AG10803 (cell line): ENCODE results near the gene SLC13A3.

ENCODE experiments used
- DNase-seq: peaks from one replicate; pipeline ENCODE4 v3.0.0; 2010; ENCODE audit warnings: low read depth
- H3K4me3 ChIP-seq: 2 replicates; pipeline ENCODE4 v1.5.1; 2011; ENCODE audit warnings: mild to moderate bottlenecking, low read length, control low read depth
- TF ChIP-seq, protein P1 (sequence below): conservative IDR thresholded peaks from 2 replicates; pipeline ENCODE4 v1.5.1; 2011; ENCODE audit warnings: mild to moderate bottlenecking, low read length, control low read depth, inconsistent platforms

SLC13A3 gene

GRCh38 chr20:46671866-46672542, 20.7 kb upstream of the SLC13A3 start:
- no peak for DNase-seq
- TF ChIP-seq, protein P1, sequence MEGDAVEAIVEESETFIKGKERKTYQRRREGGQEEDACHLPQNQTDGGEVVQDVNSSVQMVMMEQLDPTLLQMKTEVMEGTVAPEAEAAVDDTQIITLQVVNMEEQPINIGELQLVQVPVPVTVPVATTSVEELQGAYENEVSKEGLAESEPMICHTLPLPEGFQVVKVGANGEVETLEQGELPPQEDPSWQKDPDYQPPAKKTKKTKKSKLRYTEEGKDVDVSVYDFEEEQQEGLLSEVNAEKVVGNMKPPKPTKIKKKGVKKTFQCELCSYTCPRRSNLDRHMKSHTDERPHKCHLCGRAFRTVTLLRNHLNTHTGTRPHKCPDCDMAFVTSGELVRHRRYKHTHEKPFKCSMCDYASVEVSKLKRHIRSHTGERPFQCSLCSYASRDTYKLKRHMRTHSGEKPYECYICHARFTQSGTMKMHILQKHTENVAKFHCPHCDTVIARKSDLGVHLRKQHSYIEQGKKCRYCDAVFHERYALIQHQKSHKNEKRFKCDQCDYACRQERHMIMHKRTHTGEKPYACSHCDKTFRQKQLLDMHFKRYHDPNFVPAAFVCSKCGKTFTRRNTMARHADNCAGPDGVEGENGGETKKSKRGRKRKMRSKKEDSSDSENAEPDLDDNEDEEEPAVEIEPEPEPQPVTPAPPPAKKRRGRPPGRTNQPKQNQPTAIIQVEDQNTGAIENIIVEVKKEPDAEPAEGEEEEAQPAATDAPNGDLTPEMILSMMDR: no peak
- H3K4me3 ChIP-seq: no peak overlapping the region

GRCh38 chr20:46670585-46671584, 19.6 kb upstream of the SLC13A3 start:
- no peak for DNase-seq
- TF ChIP-seq, protein P1: no peak
- H3K4me3 ChIP-seq: no peak overlapping the region

- no peak overlapping the region for H3K4me3 ChIP-seq
- TF ChIP-seq, protein P1: no peak
- no peak for DNase-seq
Measured at GRCh38 chr20:46670228-46670584, 18.9 kb upstream of the SLC13A3 start.

GRCh38 chr20:46666818-46667515, 15.7 kb upstream of the SLC13A3 start:
- no peak overlapping the region for H3K4me3 ChIP-seq
- no peak for DNase-seq
- TF ChIP-seq, protein P1: no peak

DNA sequence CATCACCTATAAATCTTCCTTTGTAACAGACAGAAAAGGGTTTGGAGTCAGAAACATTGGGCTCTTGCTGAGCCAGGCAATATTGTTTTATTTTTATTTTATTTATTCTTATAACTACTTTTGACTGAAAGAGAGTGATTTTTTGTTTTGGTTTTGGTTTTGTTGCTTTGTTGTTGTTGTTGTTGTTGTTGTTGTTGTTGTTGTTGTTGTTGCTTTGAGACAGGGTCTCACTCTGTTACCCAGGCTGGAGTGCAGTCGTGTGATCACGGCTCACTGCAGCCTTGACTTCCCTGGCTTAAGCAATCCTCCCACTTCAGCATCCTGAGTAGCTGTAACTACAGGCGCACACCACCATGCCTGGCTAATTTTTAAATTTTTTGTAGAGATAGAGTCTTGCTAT, 15.0 kb upstream of the SLC13A3 start:
- DNase-seq: no peak
- H3K4me3 ChIP-seq: no peak overlapping the region
- TF ChIP-seq, protein P1: no peak

DNA sequence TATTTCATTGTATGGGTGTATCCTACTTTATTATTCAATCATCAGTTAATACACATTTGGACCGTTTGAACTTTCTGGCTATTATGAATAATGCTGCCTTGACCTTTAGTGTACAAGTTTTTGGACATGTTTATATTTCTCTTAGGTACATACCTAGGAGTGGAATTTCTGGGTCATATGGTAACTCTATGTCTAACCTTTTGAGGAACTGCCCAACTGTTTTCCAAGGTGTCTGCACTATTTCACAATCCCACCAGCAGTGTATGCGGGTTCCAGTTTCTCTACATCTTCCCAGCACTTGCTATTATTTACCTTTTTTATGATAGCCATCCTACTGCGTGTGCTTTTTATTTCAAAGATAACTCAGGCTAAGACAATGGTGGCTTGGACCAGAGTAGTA, 14.3 kb upstream of the SLC13A3 start:
- no peak overlapping the region for H3K4me3 ChIP-seq
- DNase-seq: no peak
- TF ChIP-seq, protein P1: no peak
